Measurements from ENCODE around the gene GRID1.

GRCh38 chr10:85645053-85645452, 721.5 kb downstream of the GRID1 start:
- no peak for TF ChIP-seq CTCF (IDR thresholded peaks at IDR 0.05; ENCODE audit: low read length)
- TF ChIP-seq EZH2 (optimal IDR thresholded peaks at IDR 0.05; ENCODE audit: low read depth, low read length), result no peak
- no peak for TF ChIP-seq EZH2phosphoT487 (IDR thresholded peaks at IDR 0.05; ENCODE audit: low read length)
